T-helper 17 cell (primary cell): ENCODE measurements around the gene YPEL1. TPM values are rescaled to one million over a fixed set of nuclear protein-coding genes. Genes with fewer than 3 reads are reported as not detected.
"Not testable (repeated sequence)": the region's sequence is repeated elsewhere in the genome, so short reads cannot be mapped to it uniquely, and the experiment has no call there.

Experiments
- ATAC-seq: fragments of 150-1000 bp; cut with Tn5 transposase; 2 replicates; pipeline ENCODE4 v1.10.0; 2021; ENCODE audit warnings: mild to moderate bottlenecking, moderate library complexity
- DNase-seq, 3 donors: peaks; one replicate each; pipeline versions ENCODE4 v3.0.0 to v3.0.0-alpha.2; 2020 to 2021
- H3K9me3 ChIP-seq: one replicate; pipeline ENCODE4 v1.7.0; 2013; ENCODE audit warnings: low read length, mild to moderate bottlenecking; ENCODE audit not compliant: control insufficient read depth, poor library complexity, severe bottlenecking
- H3K27ac Mint-ChIP-seq: one replicate; pipeline ENCODE4 v1.8.0; 2022; ENCODE audit warnings: mild to moderate bottlenecking, moderate library complexity, mixed read lengths
- H3K27me3 Mint-ChIP-seq: one replicate; pipeline ENCODE4 v1.8.0; 2022; ENCODE audit warnings: mixed read lengths
- H3K36me3 Mint-ChIP-seq: one replicate; pipeline ENCODE4 v1.8.0; 2022; ENCODE audit warnings: low read depth, mixed read lengths
- H3K4me1 Mint-ChIP-seq: one replicate; pipeline ENCODE4 v1.8.0; 2022; ENCODE audit warnings: mild to moderate bottlenecking, mixed read lengths
- H3K4me3 Mint-ChIP-seq: one replicate; pipeline ENCODE4 v1.8.0; 2022; ENCODE audit warnings: mild to moderate bottlenecking, moderate library complexity, mixed read lengths
- total RNA-seq, 4 donors: library from RNA in 2 of 4; stranded (reverse) in 2 of 4; gene quantifications; one replicate each; pipeline ENCODE4 v1.2.3 and lab custom pipeline; 2022 to 2026

YPEL1 gene
- total RNA-seq, 2 donors from 2014 or later, result 3.5 to 4.6 TPM

DNA sequence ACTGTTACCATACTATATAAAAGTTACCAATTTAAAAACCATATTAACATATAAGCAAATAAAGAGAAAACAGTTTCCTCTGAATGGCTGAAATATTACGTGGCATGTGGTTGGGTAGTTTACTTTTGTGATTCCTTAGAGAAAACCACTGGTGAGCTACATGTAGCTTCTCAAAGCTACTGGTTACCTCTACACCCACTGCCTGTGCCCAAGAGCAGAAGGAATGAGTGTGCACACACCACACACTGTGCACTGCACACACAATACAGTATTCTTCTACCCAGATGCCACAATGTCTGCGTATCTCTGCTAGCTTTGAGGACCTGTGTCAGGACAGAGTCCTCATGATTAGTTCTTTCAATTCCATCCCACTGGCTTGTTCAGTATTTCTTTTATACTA, 25.5 kb upstream of the YPEL1 start:
- no peaks in the 10 kb centered on the region for H3K9me3 ChIP-seq
- peaks cover 32% of the 10 kb centered on the region for H3K4me1 Mint-ChIP-seq
- H3K4me3 Mint-ChIP-seq, result no peak overlapping the region
- no peak overlapping the region for H3K27ac Mint-ChIP-seq
- no peak for DNase-seq
- peaks cover 8% of the 10 kb centered on the region for H3K36me3 Mint-ChIP-seq
- no peaks in the 10 kb centered on the region for H3K27me3 Mint-ChIP-seq
- ATAC-seq, result no peak

DNA sequence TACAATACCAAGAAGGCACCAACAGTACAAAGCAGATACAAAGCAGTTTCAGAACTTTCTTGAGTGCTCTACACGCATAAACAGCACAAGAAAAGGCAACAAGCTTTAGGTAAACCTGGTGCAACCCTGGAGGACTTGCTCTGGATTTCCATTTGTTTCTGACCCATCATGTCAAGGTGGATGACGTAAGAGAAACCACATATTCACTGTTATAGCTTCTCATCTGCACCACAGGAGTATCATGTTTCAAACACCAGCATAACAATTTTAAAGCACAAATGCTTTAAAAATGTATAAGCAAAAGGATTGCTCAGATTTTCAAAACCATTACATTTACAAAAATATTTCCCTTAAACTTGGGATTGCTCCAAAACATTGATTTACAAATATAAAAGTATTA, 25.0 kb upstream of the YPEL1 start:
- ATAC-seq (no peak), DNase-seq (no peak)
- H3K27ac Mint-ChIP-seq, result no peak overlapping the region
- no peaks in the 10 kb centered on the region for H3K9me3 ChIP-seq
- peaks cover 7% of the 10 kb centered on the region for H3K36me3 Mint-ChIP-seq
- H3K4me3 Mint-ChIP-seq, result no peak overlapping the region
- peaks cover 34% of the 10 kb centered on the region for H3K4me1 Mint-ChIP-seq
- no peaks in the 10 kb centered on the region for H3K27me3 Mint-ChIP-seq

DNA sequence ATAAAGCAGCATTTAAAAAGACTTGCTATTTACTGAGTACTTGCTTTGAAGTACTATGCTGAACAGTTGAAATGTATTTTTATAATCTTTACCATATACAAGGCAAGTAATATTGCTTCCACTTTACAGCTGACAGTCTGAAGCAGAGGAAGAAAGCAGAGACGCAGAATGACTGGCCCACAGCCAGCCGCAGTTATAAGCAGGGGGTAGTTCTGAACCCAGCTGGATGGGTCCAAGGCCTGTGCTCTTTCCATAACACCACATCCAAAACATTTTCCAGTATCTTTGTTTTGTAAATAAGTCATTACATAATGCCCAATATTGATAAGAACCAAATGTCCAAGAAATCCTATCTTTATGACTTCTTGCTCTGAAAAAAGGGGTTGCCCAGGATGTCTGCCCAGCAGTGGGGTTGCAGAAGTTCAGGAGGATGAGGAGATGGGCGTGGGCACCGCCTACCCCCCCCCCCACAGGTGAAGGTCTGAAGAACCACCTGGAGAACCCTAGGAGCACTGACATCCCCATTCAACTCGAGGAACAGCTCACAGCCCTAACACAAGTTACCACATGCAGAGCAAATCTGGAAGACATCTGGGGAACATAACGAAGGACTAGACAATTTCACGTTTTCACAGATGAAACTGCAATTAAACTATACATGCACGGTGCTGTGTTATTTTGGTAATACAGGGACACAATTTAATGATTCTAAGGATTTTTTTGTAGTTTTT, 24.2 kb upstream of the YPEL1 start:
- no peaks in the 10 kb centered on the region for H3K9me3 ChIP-seq
- H3K4me1 Mint-ChIP-seq, result peaks cover 29% of the 10 kb centered on the region
- DNase-seq, result no peak
- no peaks in the 10 kb centered on the region for H3K27me3 Mint-ChIP-seq
- H3K27ac Mint-ChIP-seq, result no peak overlapping the region
- no peak for ATAC-seq
- H3K36me3 Mint-ChIP-seq, result peaks cover 5% of the 10 kb centered on the region
- no peak overlapping the region for H3K4me3 Mint-ChIP-seq

DNA sequence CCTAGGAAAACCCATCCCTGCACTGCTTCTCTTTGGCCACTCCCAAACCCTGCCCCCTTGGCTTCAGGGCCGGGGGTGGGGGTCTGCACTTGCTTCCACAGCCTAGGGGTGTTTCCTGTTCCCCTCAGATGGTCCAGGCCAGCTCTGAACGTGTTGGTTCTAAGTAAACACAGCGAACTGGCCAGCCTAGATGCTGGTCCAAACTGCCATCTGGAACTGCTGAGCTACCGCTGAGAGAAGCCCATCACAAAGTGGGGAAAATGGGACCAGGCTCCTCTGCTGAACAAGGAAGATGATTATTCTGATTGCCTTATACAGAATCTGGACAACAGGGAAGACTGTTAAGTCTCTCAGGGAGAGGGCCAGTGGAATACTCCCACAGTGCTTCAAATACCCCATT, 23.5 kb upstream of the YPEL1 start:
- H3K4me3 Mint-ChIP-seq, result no peak overlapping the region
- ATAC-seq, result no peak
- H3K36me3 Mint-ChIP-seq, result peaks cover 4% of the 10 kb centered on the region
- peaks cover 26% of the 10 kb centered on the region for H3K4me1 Mint-ChIP-seq
- H3K27me3 Mint-ChIP-seq, result no peaks in the 10 kb centered on the region
- H3K9me3 ChIP-seq, result no peaks in the 10 kb centered on the region
- DNase-seq, result no peak
- H3K27ac Mint-ChIP-seq, result peak overlapping the region; percentile 37

DNA sequence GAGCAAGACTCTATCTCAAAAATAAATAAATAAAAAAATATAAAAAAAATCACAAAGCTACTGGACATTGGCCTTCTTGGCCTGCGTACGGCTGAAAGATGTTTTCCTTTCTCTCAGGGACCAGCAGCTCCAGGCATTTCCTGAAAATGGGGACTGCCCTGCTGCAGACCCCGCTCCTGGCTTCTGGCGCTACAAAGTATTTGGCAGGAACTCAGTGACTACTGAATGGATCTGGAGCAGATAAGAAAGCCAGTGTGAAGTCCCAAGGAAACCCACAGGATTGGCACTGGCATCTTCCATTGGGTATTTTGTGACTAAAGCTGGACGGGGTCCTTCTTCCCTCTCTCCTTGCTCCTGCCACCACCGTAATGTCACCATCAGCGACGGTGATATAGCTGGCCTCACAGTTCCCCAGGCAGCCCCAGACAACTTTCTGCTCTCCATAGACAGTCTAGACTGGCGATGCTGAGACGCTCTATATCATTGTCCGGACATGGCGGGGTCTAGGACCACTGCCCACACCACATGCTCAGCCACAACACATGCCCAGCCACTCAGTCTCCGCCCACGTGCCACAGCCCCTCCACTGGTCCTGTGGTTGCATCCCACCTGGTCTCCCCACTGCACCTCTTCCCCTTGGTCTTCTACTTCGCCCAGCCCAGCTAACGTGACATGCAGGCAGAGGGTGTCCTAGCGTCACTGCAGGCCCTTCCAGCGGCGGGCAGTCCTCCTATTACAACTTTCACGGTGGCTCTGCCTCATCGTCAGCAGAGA, 22.7 kb upstream of the YPEL1 start:
- H3K27ac Mint-ChIP-seq, result no peak overlapping the region
- no peak for ATAC-seq
- no peaks in the 10 kb centered on the region for H3K9me3 ChIP-seq
- peaks cover 3% of the 10 kb centered on the region for H3K36me3 Mint-ChIP-seq
- peaks cover 18% of the 10 kb centered on the region for H3K4me1 Mint-ChIP-seq
- no peaks in the 10 kb centered on the region for H3K27me3 Mint-ChIP-seq
- no peak for DNase-seq
- no peak overlapping the region for H3K4me3 Mint-ChIP-seq

DNA sequence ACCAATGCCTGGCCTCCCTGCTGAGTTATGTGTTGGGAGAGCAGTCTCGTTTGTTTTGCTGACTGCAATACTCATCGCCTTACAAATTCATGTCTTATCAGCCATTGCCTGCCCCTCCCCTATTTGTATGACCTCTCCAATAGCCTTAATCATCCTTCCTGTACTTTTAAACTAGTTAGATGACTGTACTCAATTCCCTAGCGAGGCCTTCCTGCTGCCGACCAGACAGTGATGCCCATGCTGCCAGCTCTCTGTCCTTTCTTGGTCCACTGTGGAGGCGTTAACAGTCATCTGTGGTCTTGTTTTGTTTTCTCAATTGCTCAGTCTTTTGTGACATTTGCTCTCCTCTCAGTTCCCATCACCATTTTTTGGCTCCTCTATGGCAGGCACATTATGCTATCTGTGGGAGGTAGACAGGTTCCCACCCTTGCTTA, 20.3 kb upstream of the YPEL1 start:
- peaks cover 15% of the 10 kb centered on the region for H3K4me1 Mint-ChIP-seq
- H3K27ac Mint-ChIP-seq, result peak overlapping the region; percentile 82
- ATAC-seq (no peak), DNase-seq (no peak)
- H3K9me3 ChIP-seq, result no peaks in the 10 kb centered on the region
- no peaks in the 10 kb centered on the region for H3K27me3 Mint-ChIP-seq
- H3K4me3 Mint-ChIP-seq, result no peak overlapping the region
- peaks cover 3% of the 10 kb centered on the region for H3K36me3 Mint-ChIP-seq

DNA sequence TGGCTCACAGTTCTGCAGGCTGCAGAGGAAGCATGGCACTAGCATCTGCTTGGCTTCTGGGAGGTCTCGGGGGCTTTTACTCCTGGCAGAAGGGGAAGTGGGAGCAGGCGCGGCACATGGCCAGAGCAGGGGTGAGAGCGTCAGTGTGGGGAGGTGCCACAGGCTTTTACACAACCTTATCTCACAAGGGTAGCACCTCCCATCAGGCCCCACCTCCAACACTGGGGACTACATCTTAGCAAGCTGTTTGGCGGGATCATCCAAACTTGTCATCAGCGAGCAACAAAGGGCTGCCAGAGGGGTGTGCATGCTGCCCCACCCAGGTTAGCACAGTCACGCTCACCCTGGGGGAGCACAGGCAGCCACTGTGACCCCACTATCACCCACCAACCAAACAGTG, 18.9 kb upstream of the YPEL1 start:
- H3K9me3 ChIP-seq, result no peaks in the 10 kb centered on the region
- ATAC-seq, result peak; percentile 42
- Mint-ChIP-seq H3K27me3 (no peaks in the 10 kb centered on the region), H3K4me1 (peaks cover 15% of the 10 kb centered on the region), H3K36me3 (peaks cover 3% of the 10 kb centered on the region), H3K27ac (no peak overlapping the region), H3K4me3 (no peak overlapping the region)
- no peak for DNase-seq

DNA sequence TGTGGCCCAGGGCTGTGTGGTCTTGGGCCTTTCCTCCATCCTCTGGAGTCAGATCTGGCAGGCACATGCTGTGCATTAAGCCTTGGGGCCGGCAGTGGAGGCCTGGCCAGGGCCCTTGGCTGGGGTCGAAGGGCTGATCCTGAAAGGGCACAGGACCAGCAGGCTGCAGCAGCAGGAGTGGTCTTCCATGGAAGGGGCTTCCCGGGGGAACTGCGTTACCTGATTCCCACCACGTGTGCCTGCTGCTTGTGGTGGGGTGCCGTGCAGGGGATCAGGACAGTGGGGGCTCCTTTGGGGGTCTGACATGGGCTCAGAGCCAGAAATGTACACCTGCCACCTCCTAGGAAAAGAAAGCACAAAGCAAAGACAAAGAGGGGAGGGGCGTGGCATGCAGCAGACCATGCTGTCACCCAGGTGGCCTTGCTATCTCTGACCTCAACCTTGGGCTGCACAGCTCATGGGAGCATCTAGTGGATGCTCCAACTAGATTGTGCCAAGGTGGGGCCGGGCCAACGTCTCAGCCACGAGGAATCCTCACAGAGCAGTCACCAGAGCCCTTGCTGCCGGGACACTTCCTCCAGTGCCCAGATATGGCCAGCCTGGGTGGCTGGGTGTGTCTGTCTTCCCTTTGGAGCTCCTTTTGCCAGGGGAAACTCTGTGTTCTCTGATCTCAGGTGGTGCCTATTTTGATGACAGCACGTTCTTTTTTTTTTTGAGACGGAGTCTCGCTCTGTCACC, 17.9 kb upstream of the YPEL1 start:
- H3K27ac Mint-ChIP-seq, result no peak overlapping the region
- no peaks in the 10 kb centered on the region for H3K27me3 Mint-ChIP-seq
- ATAC-seq (no peak), DNase-seq (no peak)
- peaks cover 10% of the 10 kb centered on the region for H3K4me1 Mint-ChIP-seq
- H3K9me3 ChIP-seq, result no peaks in the 10 kb centered on the region
- H3K4me3 Mint-ChIP-seq, result no peak overlapping the region
- peaks cover 3% of the 10 kb centered on the region for H3K36me3 Mint-ChIP-seq

DNA sequence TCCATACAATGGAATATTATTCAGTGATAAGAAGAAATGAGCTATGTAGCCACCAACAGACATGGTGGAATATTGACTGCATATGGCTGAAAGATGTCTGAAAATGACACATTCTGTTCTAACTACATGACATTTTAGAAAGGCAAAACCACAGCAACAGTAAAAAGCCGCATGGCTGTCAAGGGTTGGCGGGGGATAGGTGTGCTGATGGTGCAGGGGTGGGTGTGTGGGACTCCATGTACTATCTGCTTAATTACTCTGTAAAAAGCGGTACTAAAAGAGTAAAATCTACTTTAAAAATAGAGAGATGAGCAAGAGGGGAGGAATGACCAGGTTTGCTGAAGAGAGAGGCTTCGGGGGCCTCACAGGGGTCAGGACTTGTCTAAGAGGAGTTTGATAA, 16.7 kb upstream of the YPEL1 start:
- Mint-ChIP-seq H3K27ac (peak overlapping the region; percentile 81), H3K4me3 (no peak overlapping the region), H3K36me3 (peaks cover 2% of the 10 kb centered on the region), H3K4me1 (peaks cover 10% of the 10 kb centered on the region), H3K27me3 (no peaks in the 10 kb centered on the region)
- no peaks in the 10 kb centered on the region for H3K9me3 ChIP-seq
- ATAC-seq (no peak), DNase-seq (no peak)

DNA sequence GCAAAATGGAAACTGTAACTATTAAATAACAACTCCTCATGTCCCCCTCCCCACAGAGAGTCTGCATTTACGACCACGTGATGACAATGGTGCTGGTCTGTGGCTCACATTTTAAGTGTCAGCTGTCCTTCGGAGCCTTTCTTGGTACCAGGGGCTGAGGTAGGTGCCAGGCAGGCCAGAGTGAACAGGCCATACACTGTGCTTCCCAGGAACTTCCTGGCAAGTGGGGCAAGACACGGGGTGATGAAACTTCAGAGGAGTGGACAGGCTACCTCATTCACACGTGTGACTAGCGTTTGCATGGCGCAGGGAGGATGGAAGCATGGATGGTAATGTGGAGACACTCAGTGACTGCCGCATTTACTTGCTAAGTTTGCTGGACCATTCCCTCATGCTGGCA, 10.4 kb upstream of the YPEL1 start:
- H3K9me3 ChIP-seq, result no peaks in the 10 kb centered on the region
- Mint-ChIP-seq H3K4me1 (no peaks in the 10 kb centered on the region), H3K27me3 (no peaks in the 10 kb centered on the region), H3K27ac (no peak overlapping the region), H3K36me3 (no peaks in the 10 kb centered on the region), H3K4me3 (no peak overlapping the region)
- ATAC-seq (no peak), DNase-seq (no peak)

DNA sequence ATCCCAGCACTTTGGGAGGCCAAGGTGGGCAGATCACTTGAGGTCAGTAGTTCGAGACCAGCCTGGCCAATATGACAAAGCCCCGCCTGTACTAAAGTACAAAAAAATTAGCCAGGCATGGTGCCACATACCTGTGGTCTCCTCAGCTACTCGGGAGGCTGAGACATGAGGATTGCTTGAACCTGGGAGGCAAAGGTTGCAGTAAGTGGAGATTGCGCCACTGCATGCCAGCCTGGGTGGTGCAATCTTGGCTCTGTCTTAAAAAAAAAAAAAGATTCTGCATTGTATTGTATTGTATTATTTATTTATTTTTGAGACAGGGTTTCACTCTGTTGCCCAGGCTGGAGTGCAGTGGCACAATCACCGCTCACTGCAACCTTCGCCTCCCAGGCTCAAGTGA, 9.3 kb upstream of the YPEL1 start:
- DNase-seq, H3K4me1 Mint-ChIP-seq, H3K36me3 Mint-ChIP-seq, H3K4me3 Mint-ChIP-seq, H3K27ac Mint-ChIP-seq, ATAC-seq, H3K9me3 ChIP-seq, H3K27me3 Mint-ChIP-seq: not testable (repeated sequence)

DNA sequence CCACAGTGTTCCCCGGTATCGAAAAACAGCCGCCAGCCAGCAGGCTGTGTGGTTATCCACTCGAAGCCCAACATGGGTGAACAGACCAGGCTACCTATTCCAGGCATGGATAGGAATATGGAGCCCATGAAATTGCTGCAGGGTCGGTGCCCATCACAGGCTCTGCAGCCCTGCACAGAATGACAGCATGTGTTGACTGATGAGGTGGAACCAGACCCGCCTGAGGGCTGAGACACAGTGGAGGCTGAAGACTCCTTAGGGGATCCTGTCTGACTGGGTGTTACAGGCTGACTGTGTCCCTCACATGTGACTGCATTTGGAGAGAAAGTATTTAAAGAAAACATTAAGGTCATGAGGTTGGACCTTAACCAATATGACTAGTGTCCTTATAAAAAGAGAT, 6.2 kb upstream of the YPEL1 start:
- H3K27me3 Mint-ChIP-seq, result no peaks in the 10 kb centered on the region
- peaks cover 3% of the 10 kb centered on the region for H3K4me1 Mint-ChIP-seq
- ATAC-seq (no peak), DNase-seq (no peak)
- no peaks in the 10 kb centered on the region for H3K36me3 Mint-ChIP-seq
- H3K27ac Mint-ChIP-seq, result peak overlapping the region; percentile 39
- H3K9me3 ChIP-seq, result no peaks in the 10 kb centered on the region
- no peak overlapping the region for H3K4me3 Mint-ChIP-seq

DNA sequence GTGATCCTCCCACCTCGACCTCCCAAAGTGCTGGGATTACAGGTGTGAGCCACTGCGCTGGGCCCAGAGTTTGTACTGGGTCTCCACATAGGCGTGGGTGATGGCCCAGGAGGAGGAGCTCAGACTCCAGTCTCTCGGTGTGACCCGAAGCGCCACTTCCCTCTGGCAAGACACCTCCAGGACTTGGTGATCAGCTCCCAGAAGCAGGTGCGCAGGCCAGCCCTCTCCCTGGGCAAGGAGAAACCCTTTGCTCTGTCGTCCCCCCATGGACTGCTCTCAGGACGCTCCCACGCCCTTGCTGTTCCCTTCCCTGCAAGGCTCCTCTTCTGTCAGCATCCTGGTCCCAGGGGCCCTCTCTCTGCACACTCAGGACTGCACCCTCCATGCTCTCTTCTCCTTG, 5.5 kb upstream of the YPEL1 start:
- H3K9me3 ChIP-seq, result no peaks in the 10 kb centered on the region
- H3K4me3 Mint-ChIP-seq, result no peak overlapping the region
- H3K27ac Mint-ChIP-seq, result peak overlapping the region; percentile 39
- no peaks in the 10 kb centered on the region for H3K27me3 Mint-ChIP-seq
- ATAC-seq (no peak), DNase-seq (no peak)
- H3K4me1 Mint-ChIP-seq, result peaks cover 3% of the 10 kb centered on the region
- no peaks in the 10 kb centered on the region for H3K36me3 Mint-ChIP-seq
